Stomach (tissue), 4 donors: ENCODE results near the gene SPATS2.

ENCODE experiments used
- CTCF ChIP-seq, 7 experiments: fragments of 450-650 bp in 4 of 7; fragments of 200-600 bp in 3 of 7; sonication (generic) in 3 of 7; IDR thresholded peaks; one replicate each; pipeline ENCODE4 v1.5.1; 2016 to 2019; ENCODE audit warnings: antibody characterized with exemption in 7 of 7, control low read depth in 2 of 7, mild to moderate bottlenecking in 1 of 7
- EP300 ChIP-seq: sonication (generic); formaldehyde crosslinking; IDR thresholded peaks from one replicate; pipeline ENCODE4 v1.6.1; 2017; ENCODE audit warnings: antibody characterized with exemption
- POLR2A ChIP-seq, 4 donors: fragments of 450-650 bp; IDR thresholded peaks; one replicate each; pipeline ENCODE4 v1.6.1; 2016; ENCODE audit warnings: antibody characterized with exemption in 4 of 4, control low read depth in 2 of 4, mild to moderate bottlenecking in 1 of 4, moderate library complexity in 1 of 4
- POLR2AphosphoS5 ChIP-seq, 3 donors: sonication (generic); formaldehyde crosslinking; IDR thresholded peaks; one replicate each; pipeline ENCODE4 v1.6.1; 2016; ENCODE audit warnings: antibody characterized with exemption in 3 of 3

- no peak for TF ChIP-seq CTCF (IDR thresholded peaks at IDR 0.05)
- TF ChIP-seq POLR2A (IDR thresholded peaks at IDR 0.05), result no peak
- no peak for TF ChIP-seq EP300
- no peak for TF ChIP-seq POLR2AphosphoS5 (IDR thresholded peaks at IDR 0.05)
These were observed 14.9 kb upstream of the SPATS2 start for GRCh38 chr12:49352351-49352750.
